IPS-11a (cell line): ENCODE data around the gene TRIM51.
"Not testable (repeated sequence)": the region's sequence is repeated elsewhere in the genome, so short reads cannot be mapped to it uniquely, and the experiment has no call there.

Experiments used
- H3K4me3 ChIP-seq: one replicate; pipeline ENCODE4 v1.5.1; 2013; ENCODE audit warnings: low read depth, low read length, control low read depth

TRIM51 gene

GRCh38 chr11:55882997-55883396 is at the start of gene TRIM51:
TSS of gene TRIM51 (plus strand) at chr11:55883297. CDS start at chr11:55885429, 2,132 bp downstream.
- H3K4me3 ChIP-seq = not testable (repeated sequence)

GRCh38 chr11:55838452-55838851 is 44.6 kb upstream of the TRIM51 start, which contains the start of gene OR5D16:
TSS of gene OR5D16 (plus strand) at chr11:55838752. CDS start at chr11:55838752, 0 bp downstream.
- no peak within 1 kb of the TSS for H3K4me3 ChIP-seq

GRCh38 chr11:55847453-55847852 is 35.6 kb upstream of the TRIM51 start:
- H3K4me3 ChIP-seq = no peak overlapping the region

- no peak overlapping the region for H3K4me3 ChIP-seq
These were observed 34.1 kb upstream of the TRIM51 start for GRCh38 chr11:55849037-55849436.

GRCh38 chr11:55852141-55852540 is 31.0 kb upstream of the TRIM51 start:
- H3K4me3 ChIP-seq = no peak overlapping the region

- no peak overlapping the region for H3K4me3 ChIP-seq
These were observed 28.4 kb upstream of the TRIM51 start for GRCh38 chr11:55854704-55855103.

GRCh38 chr11:55867354-55867753 is 15.7 kb upstream of the TRIM51 start:
- not testable (repeated sequence) for H3K4me3 ChIP-seq

- H3K4me3 ChIP-seq = not testable (repeated sequence)
These were observed 10.4 kb upstream of the TRIM51 start for GRCh38 chr11:55872731-55873130.

- H3K4me3 ChIP-seq = not testable (repeated sequence)
These were observed 10.0 kb upstream of the TRIM51 start for GRCh38 chr11:55873146-55873545.

- not testable (repeated sequence) for H3K4me3 ChIP-seq
These were observed 1.9 kb downstream of the TRIM51 start for GRCh38 chr11:55884995-55885394.

GRCh38 chr11:55885481-55885880 is 2.4 kb downstream of the TRIM51 start:
- not testable (repeated sequence) for H3K4me3 ChIP-seq

- H3K4me3 ChIP-seq = no peak overlapping the region
These were observed 12.1 kb downstream of the TRIM51 start for GRCh38 chr11:55895216-55895615.

GRCh38 chr11:55902308-55902707 is 19.2 kb downstream of the TRIM51 start:
- H3K4me3 ChIP-seq = no peak overlapping the region

- H3K4me3 ChIP-seq = no peak within 1 kb of the TSS
These were observed 31.4 kb downstream of the TRIM51 start, which contains the start of gene OR5W2 for GRCh38 chr11:55914482-55914881. TSS of gene OR5W2 (minus strand) at chr11:55914582. CDS start at chr11:55914582, 0 bp downstream.

GRCh38 chr11:55920537-55920936 is 37.4 kb downstream of the TRIM51 start:
- H3K4me3 ChIP-seq = no peak overlapping the region

GRCh38 chr11:55936300-55936699 is 53.2 kb downstream of the TRIM51 start, which contains the start of gene OR5I1:
TSS of gene OR5I1 (minus strand) at chr11:55936400. CDS start at chr11:55936400, 0 bp downstream.
- no peak within 1 kb of the TSS for H3K4me3 ChIP-seq
